Measurements from ENCODE around the gene RNF166.

RNF166 gene

GRCh38 chr16:88651276-88651988, 54.8 kb downstream of the RNF166 start:
- Mint-ChIP-seq H3K4me1 (ENCODE audit: low read depth) (peaks cover 12% of the 10 kb centered on the region), H3K9me3 (no peaks in the 10 kb centered on the region), H3K4me3 (peak overlapping the region; percentile 90), H3K27me3 (ENCODE audit: low read depth) (no peaks in the 10 kb centered on the region), H3K36me3 (ENCODE audit: low read depth) (peaks cover 17% of the 10 kb centered on the region), H3K27ac (peak overlapping the region; percentile 94)
- DNase-seq (ENCODE audit: low spot score) = peak; percentile 85

GRCh38 chr16:88650749-88651275, 55.4 kb downstream of the RNF166 start, which contains the start of gene CYBA:
CYBA (minus strand) TSS chr16:88651053; CDS start chr16:88651013, 40 bp downstream.
- H3K9me3 Mint-ChIP-seq = no peaks in the 10 kb centered on the region
- peak; percentile 87 for DNase-seq (ENCODE audit: low spot score)
- H3K27ac Mint-ChIP-seq = peak within 1 kb of the TSS; percentile 94
- H3K36me3 Mint-ChIP-seq (ENCODE audit: low read depth) = peaks cover 17% of the 10 kb centered on the region
- peaks cover 12% of the 10 kb centered on the region for H3K4me1 Mint-ChIP-seq (ENCODE audit: low read depth)
- H3K27me3 Mint-ChIP-seq (ENCODE audit: low read depth) = no peaks in the 10 kb centered on the region
- H3K4me3 Mint-ChIP-seq = peak within 1 kb of the TSS; percentile 90

- Mint-ChIP-seq H3K27ac (peak overlapping the region; percentile 85), H3K36me3 (ENCODE audit: low read depth) (peaks cover 16% of the 10 kb centered on the region), H3K4me3 (peak overlapping the region; percentile 90), H3K27me3 (ENCODE audit: low read depth) (no peaks in the 10 kb centered on the region), H3K9me3 (no peaks in the 10 kb centered on the region), H3K4me1 (ENCODE audit: low read depth) (peaks cover 12% of the 10 kb centered on the region)
- DNase-seq (ENCODE audit: low spot score) = peak; percentile 30
These were observed 56.1 kb downstream of the RNF166 start for GRCh38 chr16:88649924-88650748.

GRCh38 chr16:88649195-88649923, 56.8 kb downstream of the RNF166 start:
- H3K4me1 Mint-ChIP-seq (ENCODE audit: low read depth) = peaks cover 12% of the 10 kb centered on the region
- H3K36me3 Mint-ChIP-seq (ENCODE audit: low read depth) = peaks cover 16% of the 10 kb centered on the region
- no peaks in the 10 kb centered on the region for H3K9me3 Mint-ChIP-seq
- H3K27ac Mint-ChIP-seq = peak overlapping the region; percentile 76
- no peak for DNase-seq (ENCODE audit: low spot score)
- H3K27me3 Mint-ChIP-seq (ENCODE audit: low read depth) = no peaks in the 10 kb centered on the region
- H3K4me3 Mint-ChIP-seq = peak overlapping the region; percentile 90

- Mint-ChIP-seq H3K4me3 (no peak overlapping the region), H3K9me3 (no peaks in the 10 kb centered on the region), H3K27ac (no peak overlapping the region), H3K4me1 (ENCODE audit: low read depth) (peaks cover 14% of the 10 kb centered on the region), H3K36me3 (ENCODE audit: low read depth) (peaks cover 18% of the 10 kb centered on the region), H3K27me3 (ENCODE audit: low read depth) (no peaks in the 10 kb centered on the region)
- no peak for DNase-seq (ENCODE audit: low spot score)
These were observed 58.8 kb downstream of the RNF166 start for GRCh38 chr16:88647178-88648070.
